Panc1 (cell line): ENCODE results near the gene MMP17. TPM values are rescaled to one million over a fixed set of nuclear protein-coding genes. Genes with fewer than 3 reads are reported as not detected.

Experiments used
- ATAC-seq: fragments of 200-7000 bp; cut with Tn5 transposase; 2 replicates; pipeline ENCODE4 v1.9.1; 2020; ENCODE audit warnings: mild to moderate bottlenecking, moderate library complexity
- BruUV-seq: library from RNA; stranded (reverse); fragments of 400-500 nt; replicated peaks from 2 replicates; lab custom pipeline; 2021; lab: Mats Ljungman, UMichigan
- CTCF ChIA-PET: fragments of 300-600 bp; sonication (Branson Sonifier 250); formaldehyde crosslinking; loops from one replicate; lab custom pipeline; 2022; ENCODE audit warnings: antibody characterized with exemption; lab: Charles Lee
- POLR2A ChIA-PET: fragments of 300-600 bp; sonication (Branson Sonifier 250); formaldehyde crosslinking; loops from one replicate; lab custom pipeline; 2022; ENCODE audit warnings: antibody characterized with exemption; lab: Charles Lee
- DNase-seq: peaks from one replicate; pipeline ENCODE4 v3.0.0-alpha.2; 2010; ENCODE audit warnings: low read depth, low spot score
- H3K27ac ChIP-seq: 2 replicates; pipeline ENCODE4 v1.5.1; 2011; ENCODE audit warnings: mild to moderate bottlenecking, low read length, inconsistent platforms
- H3K27me3 ChIP-seq: fragments of 200-500 bp; sonication (Bioruptor generic); 2 replicates; pipeline ENCODE4 v1.6.0; 2014; ENCODE audit warnings: low read length, inconsistent platforms; ENCODE audit not compliant: control insufficient read depth, insufficient read depth
- H3K36me3 ChIP-seq: fragments of 200-500 bp; sonication (Bioruptor generic); 2 replicates; pipeline ENCODE4 v1.5.1; 2014; ENCODE audit warnings: inconsistent platforms, mild to moderate bottlenecking, low read length, moderate library complexity; ENCODE audit not compliant: control insufficient read depth, insufficient read depth
- H3K4me1 ChIP-seq: 2 replicates; pipeline ENCODE4 v1.5.1; 2011; ENCODE audit warnings: inconsistent platforms, mild to moderate bottlenecking, low read length, moderate library complexity; ENCODE audit not compliant: control insufficient read depth, insufficient read depth
- H3K4me3 ChIP-seq, 2 experiments: 2 replicates each; pipeline ENCODE4 v1.5.1; 2011 to 2012; ENCODE audit warnings: low read depth in 2 of 2, low read length in 2 of 2, mild to moderate bottlenecking in 2 of 2, inconsistent platforms in 1 of 2, moderate library complexity in 1 of 2
- H3K9me3 ChIP-seq: fragments of 200-500 bp; sonication (Bioruptor generic); 2 replicates; pipeline ENCODE4 v1.5.1; 2014; ENCODE audit warnings: low read depth, mild to moderate bottlenecking, inconsistent platforms, low read length, moderate library complexity; ENCODE audit not compliant: control insufficient read depth, insufficient read depth
- CTCF ChIP-seq: fragments of 450-650 bp; IDR thresholded peaks from 2 replicates; pipeline ENCODE4 v1.5.1; 2017; ENCODE audit warnings: mild to moderate bottlenecking
- POLR2AphosphoS5 ChIP-seq: IDR thresholded peaks from 2 replicates; pipeline ENCODE4 v1.6.1; 2012; ENCODE audit warnings: mild to moderate bottlenecking, low read depth, low read length, moderate library complexity
- REST ChIP-seq, 2 experiments: IDR thresholded peaks; 2 replicates each; pipeline ENCODE4 v1.6.1; 2011 to 2012; ENCODE audit warnings: low read depth in 2 of 2, control low read depth in 1 of 2, low read length in 1 of 2, mild to moderate bottlenecking in 1 of 2, moderate library complexity in 1 of 2; ENCODE audit not compliant: insufficient read depth in 1 of 2
- SIN3A ChIP-seq: IDR thresholded peaks from 2 replicates; pipeline ENCODE4 v1.6.1; 2012; ENCODE audit warnings: low read depth, mild to moderate bottlenecking, low read length, moderate library complexity, borderline replicate concordance; ENCODE audit not compliant: insufficient read depth
- TCF7L2 ChIP-seq: IDR thresholded peaks from 2 replicates; pipeline ENCODE4 v1.6.1; 2011; ENCODE audit warnings: mild to moderate bottlenecking, low read depth, low read length, inconsistent platforms
- in situ Hi-C: cut with HindIII; loops from 2 replicates; pipeline ENCODE4 v1.10.0; 2016; ENCODE audit warnings: low sequenced_read_pairs, low pct_unique_long_range_greater_than_20kb
- intact Hi-C: fragments of 100-400 bp; cut with micrococcal nuclease; formaldehyde crosslinking; loops from one replicate; pipeline ENCODE4 v1.10.0; 2022; ENCODE audit not compliant: unreplicated experiment
- total RNA-seq: library from RNA; stranded (reverse); gene quantifications from one replicate; pipeline ENCODE4 v1.2.1, GENCODE V29; 2021; ENCODE audit not compliant: unreplicated experiment

MMP17 gene
- total RNA-seq, 1 experiment from 2014 or later, result 30.0 TPM

- in situ Hi-C loops, result no loop called here
- Histone ChIP-seq H3K36me3 (no peaks in the 10 kb centered on the region), H3K4me3 (no peak overlapping the region), H3K4me1 (peaks cover 43% of the 10 kb centered on the region), H3K9me3 (no peaks in the 10 kb centered on the region), H3K27me3 (no peaks in the 10 kb centered on the region), H3K27ac (peak overlapping the region; percentile 57; the same call in 1 of the 2 replicates)
- BruUV-seq, result no TSS peak
- DNase-seq, result no peak
- CTCF ChIA-PET, result no interaction called here
- TF ChIP-seq TCF7L2 (no peak), POLR2AphosphoS5 (no peak), CTCF (no peak), REST (IDR thresholded peaks at IDR 0.05; ENCODE audit: insufficient read depth in 1 of 2, low read depth in 2 of 2, low read length in 1 of 2) (no peak), SIN3A (no peak)
- ATAC-seq, result no peak
- intact Hi-C loops, result no loop called here
- POLR2A ChIA-PET, result interaction anchor here (0.6 kb wide), 1 partner anchor 36 kb away, joined by 3 read pairs; no protein-coding TSS in a partner anchor
These were observed 34.4 kb downstream of the MMP17 start for GRCh38 chr12:131862600-131862993.

GRCh38 chr12:131862994-131863710, 35.0 kb downstream of the MMP17 start:
- DNase-seq (no peak), ATAC-seq (no peak)
- in situ Hi-C loops, result no loop called here
- Histone ChIP-seq H3K27ac (peak overlapping the region; percentile 57; the same call in 1 of the 2 replicates), H3K27me3 (no peaks in the 10 kb centered on the region), H3K36me3 (no peaks in the 10 kb centered on the region), H3K4me3 (no peak overlapping the region), H3K4me1 (peaks cover 43% of the 10 kb centered on the region), H3K9me3 (no peaks in the 10 kb centered on the region)
- intact Hi-C loops, result no loop called here
- no peak for TF ChIP-seq SIN3A
- no TSS peak for BruUV-seq
- CTCF ChIA-PET, result no interaction called here
- POLR2A ChIA-PET, result no interaction called here
